ENCODE results near the gene CSNK1G2. TPM values are rescaled to one million over a fixed set of nuclear protein-coding genes. Genes with fewer than 3 reads are reported as not detected.

CSNK1G2 gene
- total RNA-seq, result 10 to 100 TPM; 28.0 to 34.6 TPM
- long read RNA-seq, partial matches to known transcripts, result 7 of 9 reads
- long read RNA-seq, other reads (novel, unspliced or antisense), result 1 of 9 reads

DNA sequence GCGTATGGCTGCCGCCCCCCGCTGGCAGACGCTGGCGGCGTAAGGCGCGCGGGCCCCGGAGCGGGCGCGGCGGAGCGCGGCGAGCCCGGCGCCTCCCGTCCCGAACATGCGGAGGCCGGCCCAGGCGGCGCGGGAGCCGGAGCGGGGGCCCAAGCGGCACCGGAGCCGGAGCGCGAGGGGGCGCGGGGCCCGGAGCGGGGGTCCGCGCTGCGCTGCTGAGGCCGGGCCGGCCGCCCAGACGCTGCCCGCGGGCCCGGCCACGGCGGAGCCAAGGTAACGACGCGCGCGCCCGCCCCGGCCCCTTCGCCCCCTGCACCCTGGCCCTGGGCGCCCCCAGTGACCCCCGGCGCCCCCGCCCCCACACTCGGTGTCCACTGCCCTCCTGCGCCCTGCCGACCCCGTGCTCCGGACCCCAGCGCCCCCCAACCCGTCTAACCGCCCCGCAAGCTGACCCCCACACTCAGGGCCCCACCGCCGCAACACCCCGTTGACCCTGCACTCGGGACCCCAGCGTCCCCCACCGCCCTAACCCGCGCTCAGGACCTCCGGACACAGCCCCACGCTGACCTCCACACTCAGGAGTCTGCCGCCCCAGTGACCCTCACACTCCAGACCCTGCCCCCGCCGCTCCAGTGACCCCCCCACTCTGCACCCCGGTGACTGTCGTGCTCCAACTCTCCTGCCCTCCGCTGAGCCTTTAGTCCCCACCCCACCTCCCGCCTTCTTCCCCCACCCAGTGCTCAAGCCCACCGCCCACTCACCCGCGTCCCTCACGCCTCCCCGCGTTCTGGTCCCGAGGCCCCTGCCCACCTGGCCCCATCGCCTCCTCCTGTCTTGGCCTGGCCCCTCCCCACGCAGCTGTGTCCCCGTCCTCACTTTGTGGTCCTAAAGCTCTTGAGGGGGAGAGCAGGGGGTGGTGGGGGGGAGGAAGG, at the start of gene CSNK1G2:
Gene CSNK1G2, plus strand, starts transcription at position 27 of the 932 bp plus-strand sequence. CDS start 28,601 bp downstream, outside the sequence.
- intact Hi-C loops (cut with DNase I), result no loop called here
- DNase-seq (peak; percentile 42), ATAC-seq (peak in 1 of 2 donors; percentile 0)

- intact Hi-C loops (cut with DNase I), result no loop called here
- ATAC-seq, result no peak
- no peak for DNase-seq
Measured at GRCh38 chr19:1893791-1894190, 47.2 kb upstream of the CSNK1G2 start.

DNA sequence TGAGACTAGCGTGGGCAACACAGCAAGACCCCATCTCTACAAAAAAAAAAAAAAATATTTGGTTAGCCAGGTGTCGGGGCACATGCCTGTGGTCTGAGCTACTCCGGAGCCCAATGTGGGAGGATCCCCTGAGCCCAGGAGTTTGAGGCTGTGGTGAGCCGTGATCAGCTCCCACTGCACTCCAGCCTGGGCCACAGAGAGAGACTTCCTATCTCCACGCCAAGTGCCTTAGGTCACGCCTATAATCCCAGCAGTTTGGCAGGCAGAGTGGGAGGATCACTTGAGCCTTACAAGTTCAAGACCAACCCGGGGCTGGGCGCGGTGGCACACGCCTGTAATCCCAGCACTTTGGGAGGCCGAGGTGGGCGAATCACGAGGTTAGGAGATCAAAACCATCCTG, 44.5 kb upstream of the CSNK1G2 start:
- intact Hi-C loops (cut with DNase I), result no loop called here
- ATAC-seq (no peak), DNase-seq (no peak)

GRCh38 chr19:1901940-1902404, 39.0 kb upstream of the CSNK1G2 start:
- ATAC-seq (no peak), DNase-seq (peak; percentile 48)
- intact Hi-C loops (cut with DNase I), result no loop called here

DNA sequence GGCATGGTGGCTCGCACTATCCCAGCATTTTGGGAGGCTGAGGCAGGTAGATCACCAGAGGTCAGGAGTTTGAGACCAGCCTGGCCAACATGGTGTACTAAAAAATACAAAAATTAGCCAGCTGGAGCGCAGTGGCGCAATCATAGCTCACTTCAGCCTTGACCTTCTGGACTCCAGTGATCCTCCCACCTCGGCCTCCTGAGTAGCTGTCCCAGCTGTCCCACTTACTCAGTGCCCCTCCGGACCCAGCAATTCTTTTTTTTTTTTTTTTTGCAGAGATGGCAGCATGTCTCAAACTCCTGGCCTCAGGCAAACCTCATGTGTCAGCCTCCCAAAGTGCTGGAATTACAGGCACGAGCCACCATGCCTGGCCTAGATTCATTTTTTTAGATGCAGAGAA, 38.0 kb upstream of the CSNK1G2 start:
- ATAC-seq (no peak), DNase-seq (no peak)
- intact Hi-C loops (cut with DNase I), result no loop called here

- no peak for ATAC-seq
Measured at GRCh38 chr19:1904860-1905109, 36.2 kb upstream of the CSNK1G2 start.

DNA sequence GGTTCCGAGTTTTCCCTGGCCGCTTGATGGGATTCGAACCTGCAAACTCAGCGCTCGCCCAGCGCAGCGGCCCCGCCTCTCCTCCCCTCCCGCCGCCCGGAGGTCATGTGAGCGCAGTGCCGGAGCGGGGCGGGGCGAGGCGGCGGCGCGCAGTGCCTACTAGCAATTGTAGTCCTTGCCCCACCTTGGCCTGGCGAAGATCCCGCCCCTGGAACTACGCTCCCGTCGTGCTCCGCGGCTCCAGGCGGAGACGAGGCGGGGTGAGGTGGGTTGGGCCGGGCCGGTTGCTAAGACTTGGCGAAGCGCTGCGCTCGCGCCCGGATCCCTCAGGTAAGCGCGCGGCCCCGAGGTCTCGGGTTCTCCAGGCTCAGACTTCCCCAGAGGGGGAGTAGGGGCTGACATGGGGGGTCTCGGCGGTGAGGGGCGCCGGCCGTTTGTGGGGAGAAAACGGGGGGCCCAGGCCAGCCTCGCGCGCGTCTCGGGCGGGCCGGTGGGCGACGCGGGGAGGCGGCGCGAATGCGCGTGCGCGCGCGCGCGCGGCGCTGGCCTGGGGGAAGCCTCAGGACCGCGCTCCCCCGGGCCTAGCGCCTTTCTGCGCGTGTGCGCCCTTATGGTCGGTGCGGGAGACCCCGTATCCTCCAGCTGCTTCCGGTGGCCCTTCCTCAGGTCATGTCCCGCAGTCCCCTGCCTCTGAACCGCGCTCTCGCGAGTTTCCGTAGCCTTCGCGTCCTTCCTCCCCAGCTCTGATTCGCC, 35.7 kb upstream of the CSNK1G2 start, which contains the start of the genes ADAT3 and SCAMP4:
Gene ADAT3, plus strand, starts transcription at position 290 of the 753 bp plus-strand sequence. CDS start 6,649 bp downstream, outside the sequence.
Gene SCAMP4, plus strand, starts transcription at position 290 of the 753 bp plus-strand sequence. CDS start 9,621 bp downstream, outside the sequence.
- DNase-seq (peak; percentile 100), ATAC-seq (peak; percentile 98)
- intact Hi-C loops (cut with DNase I), result no loop called here

More at GRCh38 chr19:1904860-1905109, 36.2 kb upstream of the CSNK1G2 start:
- no peak for DNase-seq
- intact Hi-C loops (cut with DNase I), result no loop called here

DNA sequence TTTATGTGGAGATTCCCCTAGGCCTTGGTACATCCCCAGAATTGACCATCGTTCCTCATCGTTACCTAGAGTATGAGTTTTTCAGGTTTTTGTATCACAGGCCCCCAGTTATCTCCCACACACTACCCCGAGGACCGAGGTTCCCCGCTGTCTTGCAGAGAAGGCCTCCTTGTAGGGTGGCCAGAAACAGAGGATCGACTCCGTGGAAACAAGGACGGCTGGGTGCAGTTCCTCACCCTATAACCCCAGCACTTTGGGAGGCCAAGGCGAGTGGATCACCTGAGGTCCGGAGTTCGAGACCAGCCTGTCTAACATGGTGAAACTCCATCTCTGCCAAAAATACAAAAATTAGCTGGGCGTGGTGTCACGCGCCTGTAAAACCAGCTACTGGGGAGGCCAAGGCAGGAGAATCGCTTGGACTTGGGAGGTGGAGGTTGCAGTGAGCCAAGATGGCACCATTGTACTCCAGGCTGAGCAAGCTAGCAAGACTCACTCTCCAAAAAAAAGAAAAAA, 35.1 kb upstream of the CSNK1G2 start:
- intact Hi-C loops (cut with DNase I), result no loop called here
- no peak for ATAC-seq
- no peak for DNase-seq

GRCh38 chr19:1906985-1907562, 33.9 kb upstream of the CSNK1G2 start:
- intact Hi-C loops (cut with DNase I), result no loop called here
- DNase-seq, result no peak
- ATAC-seq, result no peak

DNA sequence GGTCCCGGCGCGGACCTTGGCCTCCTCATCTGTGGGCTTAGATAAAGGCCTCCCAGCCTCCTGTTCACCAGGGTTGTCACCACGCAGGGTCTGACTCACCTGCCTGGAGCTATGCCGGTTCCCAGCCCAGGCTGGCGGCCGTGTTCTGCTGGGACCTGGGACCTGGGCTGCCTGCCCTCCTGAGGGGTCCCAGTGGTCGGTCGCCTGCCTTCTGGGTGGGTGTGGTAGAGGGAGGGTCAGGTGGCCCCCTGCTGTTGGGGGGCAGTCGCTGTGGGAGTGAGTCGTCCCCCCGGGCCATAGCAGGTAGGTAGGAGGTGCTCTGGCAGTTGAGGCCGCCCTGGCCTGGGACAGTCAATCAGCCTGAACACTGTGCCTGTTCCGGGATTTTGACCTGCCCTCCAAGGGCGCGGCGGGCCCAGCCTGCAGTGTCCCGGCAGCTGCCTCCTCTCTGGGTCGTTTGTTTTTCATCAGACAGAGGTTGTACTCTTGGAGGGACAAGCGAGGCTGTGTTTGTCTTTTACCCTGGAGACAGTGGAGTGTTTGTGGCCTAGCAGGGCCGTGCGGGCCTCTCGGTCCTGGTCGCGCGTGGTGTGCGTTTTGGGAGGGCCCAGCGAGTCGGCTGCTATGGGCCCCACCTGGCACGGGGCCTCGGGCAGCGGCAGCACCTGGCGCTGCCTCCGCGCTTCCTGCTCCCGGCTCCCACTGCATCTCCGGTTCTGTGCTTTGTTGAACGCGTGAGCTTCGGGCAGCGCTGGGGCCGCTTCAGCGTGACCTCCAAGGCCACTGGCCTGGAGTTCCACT, 33.2 kb upstream of the CSNK1G2 start:
- intact Hi-C loops (cut with DNase I), result no loop called here
- no peak for DNase-seq
- ATAC-seq, result no peak

DNA sequence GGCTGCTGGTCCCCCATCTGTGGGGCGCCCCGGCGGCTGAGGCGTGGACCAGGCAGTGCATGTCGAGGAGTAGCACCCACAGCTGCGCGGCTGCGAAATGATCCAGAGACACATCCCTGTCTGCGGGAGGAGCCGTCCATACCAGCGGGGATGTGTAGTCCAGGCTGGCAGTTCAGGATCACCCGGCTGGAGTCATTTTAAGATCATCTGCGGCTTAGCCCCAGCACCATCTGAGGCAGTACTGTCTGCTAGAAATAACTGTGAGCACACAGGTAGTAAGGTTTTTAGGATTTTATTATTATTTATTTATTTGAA, 32.7 kb upstream of the CSNK1G2 start:
- DNase-seq (no peak), ATAC-seq (no peak)
- intact Hi-C loops (cut with DNase I), result no loop called here

DNA sequence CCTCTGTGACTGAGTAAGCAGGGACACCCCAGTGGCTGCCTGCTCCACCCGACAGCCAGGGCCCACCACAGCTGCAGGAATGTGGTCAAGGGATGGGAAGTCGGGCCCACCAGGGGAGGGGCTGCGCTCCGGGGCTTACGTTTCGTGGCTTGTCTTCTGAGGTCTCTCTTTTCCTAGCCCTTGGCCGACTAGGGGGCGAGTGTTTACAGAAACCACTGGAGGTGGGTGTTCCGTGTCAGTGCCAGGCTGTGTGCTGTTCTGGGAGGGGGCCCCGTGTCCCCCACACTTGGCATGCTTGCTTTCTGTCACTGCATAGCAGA, 31.3 kb upstream of the CSNK1G2 start:
- intact Hi-C loops (cut with DNase I), result no loop called here
- ATAC-seq (no peak), DNase-seq (no peak)

GRCh38 chr19:1910177-1910576, 30.8 kb upstream of the CSNK1G2 start:
- ATAC-seq, result no peak
- intact Hi-C loops (cut with DNase I), result no loop called here
- DNase-seq, result no peak

- ATAC-seq, result no peak
- DNase-seq, result no peak
- intact Hi-C loops (cut with DNase I), result no loop called here
Measured at GRCh38 chr19:1911098-1911497, 29.9 kb upstream of the CSNK1G2 start.

DNA sequence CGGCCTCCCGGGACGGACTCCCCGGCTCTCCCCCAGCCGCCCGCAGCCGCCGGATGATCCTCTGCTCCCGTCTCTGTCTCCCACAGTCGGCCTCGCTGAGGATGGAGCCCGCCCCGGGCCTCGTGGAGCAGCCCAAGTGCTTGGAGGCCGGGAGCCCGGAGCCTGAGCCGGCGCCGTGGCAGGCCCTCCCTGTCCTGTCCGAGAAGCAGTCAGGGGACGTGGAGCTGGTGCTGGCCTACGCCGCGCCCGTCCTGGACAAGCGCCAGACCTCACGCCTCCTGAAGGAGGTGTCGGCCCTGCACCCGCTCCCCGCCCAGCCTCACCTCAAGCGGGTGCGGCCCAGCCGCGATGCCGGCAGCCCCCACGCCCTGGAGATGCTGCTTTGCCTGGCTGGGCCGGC, 29.0 kb upstream of the CSNK1G2 start:
- DNase-seq, result no peak
- intact Hi-C loops (cut with DNase I), result no loop called here
- ATAC-seq, result peak; percentile 9 to 48

GRCh38 chr19:1912760-1913505, 28.0 kb upstream of the CSNK1G2 start:
- DNase-seq (no peak), ATAC-seq (no peak)
- intact Hi-C loops (cut with DNase I), result no loop called here

- DNase-seq (no peak), ATAC-seq (no peak)
- intact Hi-C loops (cut with DNase I), result no loop called here
Measured at GRCh38 chr19:1913781-1914577, 27.0 kb upstream of the CSNK1G2 start.

Measured in left cardiac atrium (tissue), 4 donors.